GM19240 (cell line): ENCODE results near the gene ABCC1.
"Not testable (repeated sequence)": the region's sequence is repeated elsewhere in the genome, so short reads cannot be mapped to it uniquely, and the experiment has no call there.

Source experiments
- DNase-seq: peaks from one replicate; pipeline ENCODE4 v3.0.0; 2011; ENCODE audit warnings: low spot score; ENCODE audit not compliant: insufficient read length

Gene ABCC1

DNA sequence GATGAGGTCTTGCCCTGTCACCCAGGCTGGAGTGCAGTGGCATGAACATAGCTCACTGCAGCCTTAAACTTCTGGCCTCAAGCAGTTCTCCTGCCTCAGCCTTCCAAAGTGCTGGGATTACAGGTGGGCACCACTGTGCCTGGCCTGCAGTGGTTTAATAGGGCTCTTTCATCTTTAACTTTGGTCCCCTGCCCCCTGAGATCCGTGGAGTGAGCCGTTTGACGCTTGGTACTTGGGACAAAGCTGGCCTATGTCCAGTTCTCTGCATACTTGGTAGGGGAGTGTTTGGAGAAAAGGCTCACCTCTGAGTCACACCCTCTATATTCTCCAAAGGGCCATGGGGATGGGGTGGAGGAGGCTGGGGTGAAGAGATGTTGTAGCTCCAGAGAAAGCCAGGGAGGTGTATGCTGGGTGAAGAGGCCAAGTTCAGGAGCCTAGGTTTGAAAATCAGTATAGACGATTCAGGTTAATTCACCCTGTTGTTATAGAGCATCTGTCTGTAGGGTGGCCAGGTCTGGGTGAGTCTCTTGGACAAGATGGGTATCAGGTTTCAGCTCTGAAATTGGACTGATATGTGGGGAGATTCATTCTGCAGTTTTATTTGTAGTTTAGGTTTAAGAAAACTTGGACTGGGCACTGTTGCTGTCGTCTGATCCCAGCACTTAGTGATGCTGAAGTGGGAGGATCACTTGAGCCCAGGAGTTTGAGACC, 17.6 kb downstream of the ABCC1 start:
- DNase-seq, result no peak

DNA sequence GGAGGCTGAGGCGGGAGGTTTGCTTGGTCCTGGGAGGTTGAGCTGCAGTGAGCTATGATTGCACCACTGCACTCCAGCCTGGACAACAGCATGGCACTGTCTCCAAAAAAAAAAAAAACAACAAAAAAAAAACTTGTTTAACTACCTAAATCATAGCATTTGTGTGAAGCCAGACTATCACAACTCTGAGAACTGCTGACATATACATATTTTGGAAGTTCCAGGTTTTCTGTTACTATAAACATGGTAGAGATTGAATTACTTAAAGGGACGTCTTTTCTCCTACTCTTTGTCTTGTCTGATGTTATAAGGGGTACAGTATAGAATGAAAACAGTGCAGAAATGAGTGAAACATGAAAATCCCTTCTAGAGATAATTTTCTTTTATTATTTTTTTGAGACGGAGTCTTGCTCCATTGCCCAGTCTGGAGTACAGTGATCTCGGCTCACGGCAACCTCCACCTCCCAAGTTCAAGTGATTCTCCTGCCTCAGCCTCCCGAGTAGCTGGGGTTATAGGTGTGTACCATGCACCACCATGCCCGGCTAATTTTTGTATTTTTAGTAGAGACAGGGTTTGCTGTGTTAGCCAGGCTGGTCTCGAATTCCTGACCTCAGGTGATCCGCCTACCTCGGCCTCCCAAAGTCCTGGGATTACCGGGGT, 18.4 kb downstream of the ABCC1 start:
- no peak for DNase-seq

- no peak for DNase-seq
These were observed 20.8 kb downstream of the ABCC1 start for GRCh38 chr16:15970202-15970601.

DNA sequence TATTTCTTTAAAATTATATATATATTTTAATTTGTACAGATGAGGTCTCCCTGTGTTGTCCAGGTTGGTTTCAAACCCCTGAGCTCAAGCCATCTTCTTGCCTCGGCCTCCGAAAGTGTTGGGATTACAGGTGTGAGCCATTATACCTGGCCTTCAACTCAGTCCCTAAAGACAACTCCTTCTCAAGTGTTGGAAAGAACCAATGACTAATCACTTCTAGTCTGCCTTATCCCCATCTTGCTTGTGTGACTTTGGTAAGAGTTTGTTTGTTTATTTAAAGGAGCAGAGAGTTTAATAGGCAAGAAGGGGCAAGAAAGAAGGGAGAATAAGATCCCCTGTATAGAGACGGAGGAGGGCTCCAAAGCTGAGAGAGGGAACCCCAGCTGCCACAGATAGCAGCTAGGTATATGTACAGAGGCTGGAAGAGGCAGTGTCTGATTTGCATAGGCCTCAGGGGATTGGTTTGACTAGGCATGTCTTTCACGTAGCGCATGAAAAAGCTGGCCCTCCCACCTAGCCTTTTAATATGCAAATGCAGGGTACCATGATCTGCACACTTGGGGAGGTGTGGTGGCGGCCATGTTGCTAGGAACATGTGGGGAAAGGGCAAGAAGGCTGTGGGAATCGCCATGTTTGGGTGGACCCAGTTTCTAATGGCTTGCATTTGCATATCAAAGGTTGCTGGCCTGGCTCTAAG, 21.5 kb downstream of the ABCC1 start:
- no peak for DNase-seq

GRCh38 chr16:15971440-15971815, 22.0 kb downstream of the ABCC1 start:
- no peak for DNase-seq

GRCh38 chr16:15972046-15972868, 22.8 kb downstream of the ABCC1 start:
- DNase-seq, result no peak

DNA sequence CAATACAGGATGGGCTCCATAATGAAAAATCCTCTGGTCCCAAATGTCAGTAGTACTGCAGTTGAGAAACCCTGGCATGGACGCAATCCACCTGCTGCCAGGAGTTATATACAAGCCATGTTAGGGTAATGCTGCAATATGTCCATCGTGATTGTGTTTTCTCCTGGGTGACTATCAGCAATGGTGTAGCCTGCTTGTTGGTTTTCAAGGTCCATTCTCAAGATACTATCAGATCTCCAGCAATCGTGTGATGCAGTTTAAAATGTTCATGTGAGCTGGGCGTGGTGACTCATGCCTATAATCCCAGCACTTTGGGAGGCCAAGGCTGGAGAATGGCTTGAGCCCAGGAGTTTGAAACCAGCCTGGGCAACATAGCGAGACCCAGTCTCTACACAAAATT, 24.0 kb downstream of the ABCC1 start:
- DNase-seq, result no peak

GRCh38 chr16:15974057-15974456, 24.6 kb downstream of the ABCC1 start:
- DNase-seq, result no peak

- DNase-seq, result no peak
These were observed 25.8 kb downstream of the ABCC1 start for GRCh38 chr16:15975172-15975571.

DNA sequence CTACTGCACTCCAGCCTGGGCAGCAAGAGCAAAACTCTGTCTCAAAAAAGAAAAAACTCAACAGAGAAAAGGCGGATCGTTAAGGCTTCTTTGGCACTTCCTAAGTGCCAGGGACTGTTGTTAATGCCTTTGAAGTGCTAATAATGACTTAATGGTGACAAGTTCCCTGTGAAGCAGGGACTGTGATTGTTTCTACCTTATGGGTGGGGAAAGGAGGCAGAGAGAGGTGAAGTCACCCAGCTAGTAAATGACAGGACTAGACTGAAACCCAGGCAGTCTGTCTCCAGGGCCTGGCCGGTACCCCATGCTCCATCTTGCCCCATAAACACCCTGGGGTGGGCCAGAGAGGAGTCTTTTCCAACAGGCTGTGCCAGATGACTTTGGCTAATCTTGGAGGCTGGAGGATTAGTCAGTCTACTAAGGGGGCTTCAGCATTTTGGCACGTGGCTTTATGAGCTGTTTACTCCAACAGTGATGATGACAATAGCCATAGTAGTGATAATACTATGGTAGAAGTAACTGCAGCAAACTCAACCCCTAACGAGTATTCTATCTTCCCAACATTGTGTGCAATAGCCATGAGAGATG, 26.9 kb downstream of the ABCC1 start:
- no peak for DNase-seq

GRCh38 chr16:15976929-15977637, 27.7 kb downstream of the ABCC1 start:
- DNase-seq, result no peak

DNA sequence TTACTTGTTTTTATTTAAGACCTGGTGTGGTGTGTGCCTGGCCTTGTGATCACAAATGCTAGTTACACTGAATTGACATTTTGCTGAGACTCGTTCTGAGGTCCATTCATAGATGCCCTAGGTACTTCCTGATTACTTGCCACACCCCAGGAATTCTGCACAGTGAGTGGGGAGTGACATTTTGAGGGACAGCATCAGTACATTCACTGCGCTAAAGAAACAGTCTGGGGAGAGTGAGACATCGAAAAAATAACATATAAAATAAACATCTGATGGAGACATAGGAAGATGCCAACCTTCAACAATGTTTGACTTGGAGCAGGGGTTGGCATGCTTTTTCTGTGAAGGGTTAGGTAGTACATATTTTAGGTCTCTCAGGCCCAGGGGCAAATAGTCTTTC, 30.4 kb downstream of the ABCC1 start:
- no peak for DNase-seq

DNA sequence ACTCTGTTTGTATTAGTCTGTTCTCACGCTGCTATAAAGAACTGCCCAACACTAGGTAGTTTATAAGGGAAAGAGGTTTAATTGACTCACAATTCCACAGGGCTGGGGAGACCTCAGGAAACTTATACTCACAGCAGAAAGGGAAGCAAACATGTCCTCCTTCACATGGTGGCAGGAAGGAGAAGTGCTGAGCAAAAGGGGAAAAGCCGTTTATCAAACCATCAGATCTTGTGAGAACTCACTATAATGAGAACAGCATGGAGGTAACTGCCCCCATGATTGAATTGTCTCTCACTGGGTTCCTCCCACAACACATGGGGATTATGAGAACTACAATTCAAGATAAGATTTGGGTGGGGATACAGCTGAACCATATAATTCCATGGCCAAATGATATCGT, 30.9 kb downstream of the ABCC1 start:
- DNase-seq, result no peak

GRCh38 chr16:15981382-15981781, 32.0 kb downstream of the ABCC1 start:
- DNase-seq, result no peak

- not testable (repeated sequence) for DNase-seq
These were observed 32.9 kb downstream of the ABCC1 start for GRCh38 chr16:15982194-15982915.

- DNase-seq, result no peak
These were observed 34.5 kb downstream of the ABCC1 start for GRCh38 chr16:15983898-15984297.

- no peak for DNase-seq
These were observed 35.7 kb downstream of the ABCC1 start for GRCh38 chr16:15985144-15985543.

DNA sequence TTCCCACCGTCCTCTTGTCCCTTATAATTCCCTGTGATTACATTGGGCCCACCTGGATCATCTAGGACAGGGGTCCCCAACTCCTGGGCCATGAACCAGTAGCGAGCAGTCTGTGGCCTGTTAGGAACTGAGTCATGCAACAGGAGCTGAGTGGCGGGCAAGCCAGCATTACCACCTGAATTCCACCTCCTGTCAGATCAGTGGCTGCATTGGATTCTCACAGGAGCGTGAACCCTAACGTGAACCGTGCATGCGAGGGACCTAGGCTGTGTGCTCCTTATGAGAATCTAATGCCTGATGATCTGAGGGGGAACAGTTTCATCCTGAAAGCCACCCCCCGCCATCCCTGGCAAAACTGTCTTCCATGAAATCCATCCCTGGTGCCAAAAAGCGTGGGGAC, 36.8 kb downstream of the ABCC1 start:
- no peak for DNase-seq

GRCh38 chr16:15988268-15989013, 39.0 kb downstream of the ABCC1 start:
- no peak for DNase-seq
